HuH-7.5 (cell line): ENCODE results near the gene NFE2L2.
"Not testable (repeated sequence)": the region's sequence is repeated elsewhere in the genome, so short reads cannot be mapped to it uniquely, and the experiment has no call there.

Experiments used
- DNase-seq: peaks from one replicate; pipeline ENCODE4 v3.0.0; 2011; ENCODE audit warnings: low spot score

Gene NFE2L2

GRCh38 chr2:177193240-177193639 lies 71.3 kb downstream of the NFE2L2 start:
- DNase-seq: no peak

GRCh38 chr2:177192788-177193187 lies 71.7 kb downstream of the NFE2L2 start:
- DNase-seq: no peak

- DNase-seq: no peak
Measured at GRCh38 chr2:177190941-177191340, 73.6 kb downstream of the NFE2L2 start.

GRCh38 chr2:177188482-177189469 lies 75.8 kb downstream of the NFE2L2 start:
- no peak for DNase-seq

GRCh38 chr2:177187631-177188312 lies 76.8 kb downstream of the NFE2L2 start:
- DNase-seq: peak; percentile 67

GRCh38 chr2:177186038-177186437 lies 78.5 kb downstream of the NFE2L2 start:
- not testable (repeated sequence) for DNase-seq

- no peak for DNase-seq
Measured at GRCh38 chr2:177184606-177185005, 79.9 kb downstream of the NFE2L2 start.

GRCh38 chr2:177183860-177184259 lies 80.7 kb downstream of the NFE2L2 start:
- no peak for DNase-seq
